NCI-H1436 (cell line): ENCODE data around the gene GALNT14.

ENCODE experiments used
- DNase-seq: peaks from one replicate; lab custom pipeline; 2025; lab: John Stamatoyannopoulos, UW

The GALNT14 gene

GRCh38 chr2:31011587-31011986 is 126.7 kb downstream of the GALNT14 start:
- no peak for DNase-seq

GRCh38 chr2:31008561-31009114 is 129.6 kb downstream of the GALNT14 start:
- peak; percentile 41 for DNase-seq

GRCh38 chr2:31004257-31004656 is 134.0 kb downstream of the GALNT14 start:
- no peak for DNase-seq

GRCh38 chr2:31003749-31004148 is 134.5 kb downstream of the GALNT14 start:
- no peak for DNase-seq

GRCh38 chr2:31002537-31003150 is 135.6 kb downstream of the GALNT14 start:
- no peak for DNase-seq

GRCh38 chr2:31000970-31001369 is 137.3 kb downstream of the GALNT14 start:
- no peak for DNase-seq

- DNase-seq, result no peak
These were observed 139.6 kb downstream of the GALNT14 start for GRCh38 chr2:30998672-30999071.

- no peak for DNase-seq
These were observed 140.3 kb downstream of the GALNT14 start for GRCh38 chr2:30997979-30998378.

- DNase-seq, result no peak
These were observed 143.8 kb downstream of the GALNT14 start for GRCh38 chr2:30994227-30995056.

GRCh38 chr2:30992781-30993180 is 145.5 kb downstream of the GALNT14 start:
- no peak for DNase-seq

- no peak for DNase-seq
These were observed 147.6 kb downstream of the GALNT14 start for GRCh38 chr2:30990671-30991070.

GRCh38 chr2:30990176-30990575 is 148.1 kb downstream of the GALNT14 start:
- DNase-seq, result no peak

- DNase-seq, result no peak
These were observed 148.5 kb downstream of the GALNT14 start for GRCh38 chr2:30989746-30990145.

GRCh38 chr2:30987566-30987965 is 150.7 kb downstream of the GALNT14 start:
- DNase-seq, result no peak

GRCh38 chr2:30986231-30986580 is 152.0 kb downstream of the GALNT14 start:
- no peak for DNase-seq

GRCh38 chr2:30985493-30986230 is 152.6 kb downstream of the GALNT14 start:
- DNase-seq, result no peak

GRCh38 chr2:30984148-30984547 is 154.1 kb downstream of the GALNT14 start:
- no peak for DNase-seq

- DNase-seq, result no peak
These were observed 156.7 kb downstream of the GALNT14 start for GRCh38 chr2:30981510-30981909.

GRCh38 chr2:30981096-30981495 is 157.1 kb downstream of the GALNT14 start:
- no peak for DNase-seq

GRCh38 chr2:30979822-30980245 is 158.4 kb downstream of the GALNT14 start:
- DNase-seq, result no peak

- DNase-seq, result no peak
These were observed 159.4 kb downstream of the GALNT14 start for GRCh38 chr2:30978854-30979253.

- no peak for DNase-seq
These were observed 160.2 kb downstream of the GALNT14 start for GRCh38 chr2:30978044-30978443.

- DNase-seq, result no peak
These were observed 163.1 kb downstream of the GALNT14 start for GRCh38 chr2:30975156-30975555.
